ENCODE results near the gene TMED6.

The TMED6 gene

DNA sequence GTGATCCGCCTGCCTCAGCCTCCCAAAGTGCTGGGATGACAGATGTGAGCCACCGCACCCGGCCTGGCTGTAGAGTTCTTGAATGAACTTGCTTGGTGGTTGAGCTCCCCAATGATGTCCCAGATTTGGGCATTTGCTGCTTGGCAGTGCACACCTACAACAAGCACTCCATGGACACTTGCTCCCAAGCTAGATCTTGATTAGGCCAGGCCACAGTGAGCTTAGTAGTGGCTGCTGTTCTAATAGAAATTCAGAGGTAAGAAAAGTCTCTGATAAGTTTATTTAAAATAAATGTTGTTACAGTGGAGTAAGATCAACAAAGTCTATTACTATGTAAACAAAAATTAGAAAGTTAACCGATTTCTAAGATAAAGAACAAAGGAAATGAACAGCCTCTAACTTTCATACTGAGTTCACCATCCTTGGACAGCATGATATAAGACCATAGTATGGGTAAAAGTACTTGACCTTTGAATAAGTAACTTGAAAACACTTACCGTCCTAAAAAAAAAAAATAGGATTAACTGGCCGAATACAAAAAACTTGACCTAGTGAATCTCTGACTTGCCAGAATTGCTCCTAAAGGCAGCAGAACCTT lies 951 bp downstream of the TMED6 start:
- DNase-seq = no peak

DNA sequence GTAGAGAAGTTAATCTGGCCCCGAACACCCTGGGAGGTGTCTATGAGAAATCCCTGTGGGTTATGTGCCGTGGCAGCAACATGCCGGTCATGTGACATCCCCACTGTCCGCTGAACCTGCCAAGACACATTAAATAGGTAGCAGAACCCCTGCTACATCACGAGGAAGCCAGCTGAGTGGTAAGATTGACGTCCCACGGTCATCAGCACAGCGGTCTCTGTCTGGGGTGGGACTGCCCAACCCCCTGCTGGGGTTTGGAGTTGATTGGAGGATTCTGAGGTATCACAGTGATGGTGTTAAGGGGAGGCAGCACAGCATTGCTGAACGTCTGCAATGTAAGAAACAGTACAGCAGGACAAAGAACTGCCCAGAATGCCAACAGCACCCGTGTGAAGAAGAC lies 2.0 kb downstream of the TMED6 start:
- DNase-seq = no peak

DNA sequence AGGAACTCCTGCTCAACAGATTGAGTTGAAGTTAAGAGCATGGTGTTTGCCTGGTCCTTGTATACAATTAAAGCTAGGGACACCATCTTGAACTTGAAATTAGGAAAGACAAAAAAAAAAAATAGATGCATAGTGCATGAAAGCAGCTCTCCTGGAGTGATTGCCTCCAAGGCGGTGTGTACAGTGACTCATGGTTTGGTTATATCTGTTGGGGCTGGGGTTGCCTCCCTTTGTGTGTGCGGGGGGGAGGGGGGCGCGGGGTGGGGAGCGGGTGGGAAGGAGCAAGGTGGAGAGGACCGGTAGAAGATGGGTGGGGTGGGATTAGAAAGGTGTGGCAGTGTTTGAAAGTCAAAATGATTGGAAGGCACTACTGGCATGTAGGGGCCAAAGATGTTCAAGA lies 3.4 kb downstream of the TMED6 start:
- peak; percentile 44 for DNase-seq

DNA sequence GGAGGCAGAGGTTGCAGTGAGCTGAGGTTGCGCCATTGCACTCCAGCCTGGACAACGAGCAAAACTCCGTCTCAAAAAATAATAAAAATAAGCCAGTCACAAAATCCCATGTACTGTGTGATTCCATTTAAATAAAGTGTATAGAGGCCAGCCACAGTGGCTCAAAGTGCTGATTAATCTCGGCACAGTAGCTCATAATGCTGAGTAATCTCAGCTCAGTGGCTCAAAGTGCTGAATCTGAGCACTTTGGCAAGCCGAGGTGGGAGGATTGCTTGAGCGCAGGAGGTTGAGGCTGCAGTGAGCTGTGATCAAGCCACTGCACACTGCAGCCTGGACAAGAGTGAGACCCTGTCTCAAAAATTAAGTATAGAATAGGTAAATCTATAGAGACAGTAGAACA lies 4.9 kb downstream of the TMED6 start:
- DNase-seq = no peak

DNA sequence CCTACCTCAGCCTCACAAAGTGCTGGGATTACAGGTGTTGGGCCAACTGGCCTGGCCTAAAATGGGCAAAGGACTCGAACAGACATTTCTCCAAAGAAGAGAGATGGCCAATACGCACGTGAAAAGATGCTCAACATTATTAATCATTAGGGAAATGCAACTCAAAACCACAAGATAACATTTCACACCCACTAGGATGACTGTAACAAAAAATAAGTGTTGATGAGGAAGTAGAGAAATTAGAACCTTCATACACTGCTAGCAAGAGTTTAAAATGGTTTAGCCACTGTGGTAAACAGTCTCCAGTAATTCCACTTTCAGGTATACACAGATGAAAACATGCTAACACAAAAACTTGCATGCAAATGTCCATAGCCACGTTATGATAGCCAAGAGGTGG lies 5.7 kb downstream of the TMED6 start:
- DNase-seq = peak; percentile 50

DNA sequence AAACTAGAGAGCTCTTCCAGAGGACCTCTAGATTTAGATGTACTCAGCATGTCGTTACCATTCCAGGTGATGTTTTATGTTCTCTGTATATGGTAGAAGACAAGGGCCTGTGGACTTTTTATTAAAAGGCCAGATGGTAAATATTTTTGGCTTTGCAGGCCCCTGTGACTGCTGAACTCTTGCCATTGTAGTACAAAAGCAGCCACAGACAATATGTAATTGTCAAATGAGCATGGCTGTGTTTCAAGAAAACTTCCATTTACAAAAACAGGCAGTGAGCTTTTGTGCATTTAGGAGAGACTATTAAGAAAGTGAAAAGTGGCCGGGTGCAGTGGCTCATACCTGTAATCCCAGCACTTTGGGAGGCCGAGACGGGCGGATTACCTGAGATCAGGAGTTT lies 7.4 kb downstream of the TMED6 start:
- DNase-seq = no peak

DNA sequence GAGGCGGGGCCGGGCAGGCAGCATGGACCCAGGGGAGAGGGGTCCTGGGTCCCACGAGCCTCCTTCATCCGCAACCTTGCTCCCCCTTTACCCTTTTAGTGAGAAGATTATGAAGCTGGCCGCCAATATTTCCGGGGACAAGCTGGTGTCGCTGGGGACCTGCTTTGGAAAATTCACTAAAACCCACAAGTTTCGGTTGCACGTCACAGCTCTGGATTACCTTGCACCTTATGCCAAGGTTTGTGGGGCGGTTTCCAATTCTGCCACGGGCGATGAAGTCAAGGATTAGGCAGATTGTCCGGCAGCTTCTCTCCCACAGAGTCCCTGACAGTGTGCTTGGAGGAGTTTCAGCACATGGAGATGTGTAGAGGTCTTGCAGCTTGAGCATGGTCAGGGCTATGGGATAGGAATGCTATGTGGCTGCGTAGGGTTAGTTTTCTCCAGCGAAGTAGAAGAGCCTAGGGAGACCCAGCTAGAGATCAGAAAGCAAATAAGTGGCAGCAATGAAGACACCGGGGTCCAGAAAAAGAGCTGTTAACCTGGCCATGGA lies 11.4 kb downstream of the TMED6 start:
- DNase-seq = peak; percentile 37

DNA sequence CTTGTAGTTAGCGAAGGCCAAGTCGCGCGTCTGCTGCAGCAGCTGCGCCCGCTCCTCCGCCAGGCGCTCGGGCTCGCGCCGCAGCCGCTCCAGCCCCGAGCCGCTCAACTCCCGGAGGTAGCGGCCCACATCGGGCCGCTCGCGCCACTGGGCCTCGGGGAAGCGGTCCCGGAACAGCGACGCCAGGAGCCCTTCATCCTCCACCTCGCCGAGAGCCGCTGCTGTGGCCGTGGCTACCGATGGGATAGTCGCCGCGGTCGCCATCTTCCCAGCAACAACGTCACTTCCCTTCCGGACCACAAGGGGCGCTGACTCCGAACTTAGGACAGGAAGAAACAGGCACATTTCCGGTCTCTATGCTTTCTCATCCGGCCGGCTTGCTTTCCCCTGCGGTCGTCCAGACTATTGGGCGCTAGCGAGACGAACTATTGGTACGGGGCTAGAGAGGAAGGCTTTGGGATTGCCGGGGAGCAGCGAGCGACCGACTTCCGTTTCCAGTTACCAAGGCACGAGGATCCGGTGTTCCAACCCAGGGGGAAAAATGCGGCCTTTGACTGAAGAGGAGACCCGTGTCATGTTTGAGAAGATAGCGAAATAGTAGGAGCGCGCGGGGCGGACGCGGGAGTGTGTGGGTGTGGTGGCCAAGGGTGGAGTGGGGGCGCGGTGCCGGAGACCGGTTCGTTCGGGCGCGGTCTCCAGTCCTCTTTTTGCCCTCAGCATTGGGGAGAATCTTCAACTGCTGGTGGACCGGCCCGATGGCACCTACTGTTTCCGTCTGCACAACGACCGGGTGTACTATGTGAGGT lies 12.1 kb downstream of the TMED6 start, which contains the start of the genes COG8 and NIP7:
Gene COG8, minus strand, starts transcription at position 276 of the 806 bp plus-strand sequence. Its CDS starts 12 bp downstream, at position 264.
Gene NIP7, plus strand, starts transcription at position 484 of the 806 bp plus-strand sequence. Its CDS starts 58 bp downstream, at position 542.
- peak; percentile 100 for DNase-seq

DNA sequence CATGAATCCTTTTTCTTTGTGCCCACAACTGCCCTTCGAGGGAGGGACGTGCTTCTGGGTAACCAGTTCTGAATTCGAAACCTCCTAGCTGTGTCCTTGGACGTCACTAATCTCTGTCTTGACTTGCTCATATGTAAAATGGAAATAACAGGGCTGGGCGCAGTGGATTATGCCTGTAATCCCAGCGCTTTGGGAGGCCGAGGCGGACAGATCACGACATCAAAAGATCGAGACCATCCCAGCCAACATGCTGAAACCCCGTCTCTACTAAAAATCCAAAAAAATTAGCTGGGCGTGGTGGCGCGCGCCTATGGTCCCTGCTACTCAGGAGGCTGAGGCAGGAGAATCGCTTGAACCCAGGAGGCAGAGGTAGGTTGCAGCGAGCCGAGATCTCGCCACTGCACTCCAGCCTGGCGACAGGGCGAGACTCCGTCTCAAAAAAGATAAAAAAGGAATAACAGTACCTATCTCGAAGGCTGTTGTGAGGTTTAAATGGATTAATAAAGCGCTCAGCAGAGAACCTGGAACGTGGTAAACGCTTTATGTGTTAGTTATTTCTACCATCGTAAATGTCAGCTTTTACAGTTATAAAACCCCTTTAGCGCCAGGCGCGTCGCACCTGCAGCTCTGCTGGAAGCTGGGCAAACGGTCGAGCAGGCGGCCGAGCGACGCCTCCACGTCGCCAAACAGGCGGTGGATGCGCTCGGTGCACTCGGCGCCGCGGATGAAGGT lies 12.9 kb downstream of the TMED6 start:
- DNase-seq = peak; percentile 21

DNA sequence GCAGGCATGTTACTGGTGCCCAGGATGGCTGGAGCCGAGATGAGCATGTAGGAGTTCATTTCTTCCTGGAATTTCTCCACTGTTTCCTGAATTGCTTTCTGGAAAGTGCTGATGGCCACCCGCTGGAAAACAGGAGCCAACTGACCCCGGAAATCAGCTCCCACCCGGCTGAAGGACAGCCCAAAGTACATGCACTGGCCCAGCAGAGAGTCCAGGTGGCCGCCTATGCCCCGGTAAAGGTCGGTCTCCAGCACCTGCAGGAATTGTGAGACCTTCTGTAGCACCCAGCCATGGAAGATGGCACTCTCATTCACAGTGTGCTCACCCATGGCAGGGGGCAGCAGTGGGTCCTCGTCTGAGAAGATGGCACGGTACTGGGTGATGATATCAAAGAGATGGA lies 16.9 kb downstream of the TMED6 start:
- no peak for DNase-seq

DNA sequence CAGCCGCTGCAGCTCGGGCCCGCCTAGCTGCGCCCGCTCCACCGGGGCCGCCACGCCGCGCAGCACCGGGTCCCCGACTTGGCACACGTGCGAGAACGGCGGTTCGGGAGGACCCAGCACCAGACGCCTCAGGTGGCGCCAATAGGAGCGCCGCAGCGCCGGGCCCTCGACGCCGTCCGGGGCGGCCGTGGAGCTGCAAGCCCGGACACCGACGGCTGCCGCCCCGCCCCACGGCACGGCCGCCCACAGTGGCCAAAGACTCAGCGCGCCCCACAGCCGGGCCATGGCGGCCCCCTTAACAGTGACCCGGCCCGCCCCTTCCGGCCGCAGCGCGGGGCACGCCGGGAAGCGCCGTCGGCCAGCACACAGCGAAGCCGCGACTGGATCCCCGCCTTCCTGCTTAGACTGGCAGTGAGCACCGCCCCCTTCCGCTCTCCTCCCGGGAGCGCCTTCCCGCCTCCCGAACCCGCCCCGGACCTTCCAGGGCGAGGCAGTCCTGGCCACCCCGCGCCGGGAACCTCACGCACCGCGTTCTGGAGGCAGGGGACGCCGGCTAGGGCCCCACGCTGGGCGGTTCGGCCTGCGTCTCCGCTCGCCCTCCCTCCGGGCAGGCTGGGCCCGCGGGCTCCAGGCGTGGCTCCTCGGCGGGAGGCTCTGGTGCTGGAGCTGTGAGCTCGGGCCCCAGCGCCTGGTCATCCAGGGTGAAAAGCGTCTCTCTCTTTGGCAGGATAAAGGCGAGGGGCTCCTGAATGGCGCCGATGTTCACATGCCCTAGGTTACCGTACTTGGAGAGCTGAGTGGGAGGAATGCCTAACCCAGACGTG lies 21.1 kb downstream of the TMED6 start, which contains the start of gene PDF:
Gene PDF, minus strand, starts transcription at position 303 of the 824 bp plus-strand sequence. Its CDS starts 18 bp downstream, at position 285.
- DNase-seq = peak; percentile 96

DNA sequence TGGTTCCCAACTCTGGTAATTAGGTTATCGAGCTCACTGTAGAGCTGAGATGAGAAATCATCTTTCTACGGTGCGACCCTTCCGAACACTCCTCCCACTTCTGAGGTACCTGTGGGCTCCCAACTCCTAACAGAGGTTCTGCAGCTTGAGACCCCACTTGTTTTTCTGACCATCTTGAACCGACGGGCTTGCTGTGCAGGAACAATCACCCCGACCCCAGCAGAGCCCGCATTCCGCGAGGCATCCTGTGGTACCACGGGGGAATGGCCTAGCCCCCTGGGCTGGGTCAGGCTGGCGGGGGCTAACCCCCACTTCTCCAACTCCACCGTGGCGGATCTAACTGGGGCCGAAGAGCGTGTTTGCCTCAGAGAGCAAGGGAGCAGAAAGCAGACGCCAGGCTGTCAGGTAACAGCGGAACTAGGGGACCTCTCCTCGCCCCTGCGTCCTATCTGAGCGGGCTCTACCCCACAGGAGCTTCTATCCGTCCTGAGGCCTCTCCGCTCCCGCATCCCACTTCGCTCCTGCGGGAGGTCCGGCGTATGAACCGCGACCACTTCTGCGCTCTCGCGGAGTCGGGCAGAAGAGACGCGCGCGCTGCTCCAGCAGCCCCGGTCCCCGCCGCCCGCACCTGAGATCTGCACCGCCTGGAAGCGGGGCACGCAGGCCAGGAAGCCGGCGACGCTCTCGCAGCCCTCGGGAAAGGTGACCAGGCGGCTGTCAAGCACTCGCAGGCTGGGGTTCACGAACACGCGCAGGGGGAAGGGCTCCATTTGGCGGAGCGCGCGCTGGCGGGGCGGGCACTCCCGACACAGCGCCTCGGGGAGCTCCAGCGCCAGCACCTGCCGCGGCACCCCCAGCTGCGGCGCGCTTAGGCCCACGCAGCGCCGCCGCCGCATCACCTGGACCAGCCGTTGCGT lies 22.0 kb downstream of the TMED6 start:
- peak; percentile 54 for DNase-seq

DNA sequence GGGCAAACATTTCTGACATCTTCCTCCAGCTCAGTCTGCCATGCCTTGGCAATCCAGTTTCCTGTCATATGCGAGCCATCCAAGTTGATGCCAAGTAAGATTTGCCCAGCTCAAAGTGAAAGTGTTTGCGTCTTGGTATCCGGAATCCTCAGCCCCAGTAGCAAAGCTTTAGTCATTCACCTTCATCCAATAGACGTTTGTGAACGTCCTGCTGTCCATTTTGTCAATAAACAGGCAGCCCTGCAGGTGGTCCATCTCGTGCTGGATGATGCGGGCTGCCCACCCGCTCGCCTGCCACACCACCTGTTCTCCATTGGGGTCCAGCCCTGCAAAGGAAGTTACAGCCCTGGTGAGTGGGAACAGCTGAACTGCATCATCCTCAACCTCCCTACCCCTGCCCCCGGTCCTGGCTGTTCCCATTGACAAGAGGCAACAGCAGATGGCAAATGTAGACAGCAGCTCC lies 22.7 kb downstream of the TMED6 start:
- peak; percentile 23 for DNase-seq

DNA sequence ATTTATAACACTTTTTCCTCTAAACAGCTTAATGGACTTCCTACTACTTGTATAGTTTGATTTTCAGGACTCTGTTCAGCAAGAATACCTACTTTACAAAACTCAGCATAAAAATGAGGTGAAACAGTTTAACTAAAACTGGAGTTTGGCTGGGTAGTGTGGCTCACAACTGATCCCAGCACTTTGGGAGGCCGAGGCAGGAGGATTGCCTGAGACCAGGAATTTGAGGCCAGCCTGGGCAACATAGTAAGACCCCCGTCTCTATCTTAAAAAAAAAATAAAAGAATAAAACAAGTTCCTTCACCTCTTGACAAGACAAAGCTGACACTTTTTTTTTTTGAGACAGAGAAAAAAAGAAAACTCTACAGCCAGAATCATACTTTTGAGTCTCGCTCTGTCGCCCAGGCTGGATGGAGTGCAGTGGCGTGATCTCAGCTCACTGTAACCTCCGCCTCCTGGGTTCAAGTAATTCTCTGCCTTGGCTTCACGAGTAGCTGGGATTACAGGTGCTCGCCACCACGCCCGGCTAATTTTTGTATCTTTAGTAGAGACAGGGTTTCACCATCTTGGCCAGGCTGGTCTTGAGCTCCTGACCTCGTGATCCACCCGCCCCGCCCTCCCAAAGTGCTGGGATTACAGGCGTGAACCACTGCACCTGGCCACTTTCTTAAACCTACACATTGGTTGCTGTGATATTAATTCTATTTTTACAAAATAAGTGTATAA lies 23.8 kb downstream of the TMED6 start:
- DNase-seq = no peak

DNA sequence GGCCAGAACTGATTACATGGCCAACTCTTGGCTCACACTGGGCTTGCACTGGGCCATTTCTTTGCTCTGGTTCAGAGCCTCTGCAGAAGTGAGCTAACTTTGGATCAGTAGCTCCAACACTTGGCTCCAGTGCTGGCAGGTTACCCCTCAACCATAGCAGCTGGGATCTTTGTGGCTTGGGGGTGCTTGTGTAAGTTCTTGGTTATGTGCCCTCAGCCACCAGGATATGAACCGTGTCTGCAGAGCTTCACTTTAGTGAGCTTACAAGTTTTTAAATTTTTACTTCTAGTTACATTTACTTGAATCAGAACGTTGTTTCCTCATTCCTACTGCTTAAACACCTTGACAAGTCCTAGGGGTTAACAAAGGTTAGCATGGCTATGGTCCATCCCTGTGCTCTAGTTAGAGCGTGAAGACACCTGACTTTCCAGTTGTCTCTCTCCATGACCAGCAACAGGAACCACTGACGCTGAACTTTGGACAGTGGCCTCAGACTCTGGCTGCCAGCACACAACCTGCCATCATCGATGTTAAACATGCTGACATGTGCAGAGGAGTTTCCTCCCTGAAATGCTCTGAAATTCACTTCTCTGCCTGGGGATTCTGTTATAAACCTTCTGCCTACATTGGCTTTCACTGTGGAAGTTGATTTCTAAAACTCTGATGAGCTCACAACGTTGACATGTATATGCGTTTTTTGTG lies 25.3 kb downstream of the TMED6 start:
- no peak for DNase-seq

DNA sequence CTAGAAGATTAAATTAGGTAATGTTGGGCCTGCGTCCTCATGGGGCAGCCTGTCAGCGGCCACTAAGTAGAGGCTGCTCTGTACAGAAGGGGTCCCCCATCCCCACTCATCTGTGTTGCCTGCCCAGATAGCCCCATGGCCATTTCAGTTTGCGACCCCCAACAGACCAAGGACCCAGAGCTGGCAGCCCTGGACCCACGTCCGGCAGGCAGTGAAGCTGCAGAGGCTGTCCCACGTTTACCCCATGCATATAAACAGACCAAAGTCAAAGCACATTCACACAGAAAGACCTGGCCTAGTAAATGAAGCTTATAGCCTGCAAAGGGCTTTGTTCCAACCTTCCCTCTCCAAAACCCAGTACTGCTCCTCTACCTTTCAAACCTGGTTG lies 25.8 kb downstream of the TMED6 start:
- DNase-seq = no peak

DNA sequence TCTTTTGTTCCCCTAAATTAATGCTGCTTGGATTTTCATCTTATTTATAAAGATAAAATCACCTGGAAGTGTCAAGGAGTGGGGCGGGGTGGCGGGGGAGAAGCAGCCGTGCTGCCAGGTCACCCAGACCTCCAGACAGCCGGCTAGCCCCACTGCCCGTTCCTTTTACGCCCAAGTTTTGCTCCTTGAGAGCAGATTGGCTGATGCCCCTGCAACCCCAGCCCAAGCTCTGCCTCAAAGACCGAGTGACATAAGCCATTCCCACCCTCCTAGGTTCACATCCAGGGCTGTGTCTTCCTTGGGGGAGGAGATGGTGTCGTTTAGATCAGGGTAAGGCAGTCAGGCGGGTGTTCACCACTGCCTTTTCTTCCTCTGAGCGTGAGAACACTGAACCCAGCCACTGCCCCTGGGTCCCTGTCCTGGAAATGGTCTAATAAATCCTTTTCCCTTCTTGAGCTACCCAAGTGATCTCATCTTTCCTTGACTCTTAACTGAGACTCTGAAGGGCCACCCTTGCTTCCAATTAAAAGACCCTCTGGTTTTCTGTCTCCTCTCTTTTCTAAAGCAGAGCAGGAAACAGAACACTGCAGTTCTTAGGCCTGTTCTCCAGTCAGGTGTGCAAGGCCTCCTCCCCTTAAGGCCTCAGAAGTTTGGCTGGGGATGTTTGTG lies 26.9 kb downstream of the TMED6 start:
- no peak for DNase-seq

DNA sequence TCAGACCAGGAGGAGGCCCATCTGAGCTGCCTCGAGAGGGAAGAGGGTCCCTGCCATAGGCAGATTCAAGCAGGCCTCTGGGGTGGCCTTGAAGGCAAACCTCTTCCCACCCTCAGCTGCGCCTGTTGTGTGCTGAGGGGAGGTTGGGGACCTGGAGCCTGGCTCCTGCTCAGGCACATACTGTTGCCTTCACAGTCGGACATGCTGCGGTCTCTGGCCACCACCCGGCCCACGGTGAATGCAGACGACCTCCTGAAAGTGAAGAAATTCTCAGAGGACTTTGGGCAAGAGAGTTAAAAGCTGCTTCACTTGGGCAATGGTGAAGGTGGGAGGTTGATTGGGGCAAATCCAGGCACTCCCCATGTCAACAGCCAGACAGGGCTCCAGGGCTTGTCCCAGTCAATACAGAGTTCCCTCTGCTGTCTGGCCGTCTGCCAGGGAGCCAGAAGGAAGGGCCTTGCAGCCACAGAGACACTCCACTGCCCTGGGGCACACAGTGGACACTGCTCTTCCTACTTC lies 27.5 kb downstream of the TMED6 start:
- no peak for DNase-seq

DNA sequence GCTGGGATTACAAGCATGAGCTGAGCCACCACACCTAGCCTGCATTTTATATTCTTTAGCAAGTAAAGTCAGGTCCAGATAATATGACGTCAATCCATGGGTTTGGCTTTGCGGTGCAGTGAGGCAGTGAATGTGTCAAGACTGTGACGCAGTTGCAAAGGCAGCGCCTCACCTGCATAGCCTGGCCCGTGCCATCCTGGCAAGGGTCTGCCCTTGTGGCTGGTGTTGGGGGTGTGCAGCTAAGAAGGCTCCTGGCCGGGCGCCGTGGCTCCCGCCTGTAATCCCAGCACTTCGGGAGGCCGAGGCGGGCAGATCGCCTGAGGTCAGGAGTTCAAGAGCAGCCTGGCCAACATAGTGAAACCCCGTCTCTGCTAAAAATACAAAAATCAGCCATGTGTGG lies 28.2 kb downstream of the TMED6 start:
- no peak for DNase-seq
